BJ (cell line): Measurements from ENCODE around the gene PDILT. TPM values are rescaled to one million over a fixed set of nuclear protein-coding genes. Genes with fewer than 3 reads are reported as not detected.

ENCODE experiments used
- CTCF ChIA-PET: fragments of 350-600 bp; formaldehyde crosslinking; extraction: SDS; loops from one replicate; lab custom pipeline; 2021; ENCODE audit warnings: antibody characterized with exemption, inconsistent platforms; lab: Yijun Ruan, JAX
- POLR2A ChIA-PET: fragments of 300-600 bp; sonication (Branson Sonifier 250); formaldehyde crosslinking; extraction: SDS; loops from one replicate; lab custom pipeline; 2021; ENCODE audit warnings: antibody characterized with exemption; lab: Charles Lee
- DNase-seq: peaks from one replicate; pipeline ENCODE4 v3.0.0-alpha.2; 2011; ENCODE audit warnings: low read depth
- H3K27me3 ChIP-seq: 2 replicates; pipeline ENCODE4 v1.6.0; 2011; ENCODE audit warnings: low read length; ENCODE audit not compliant: control insufficient read depth, insufficient read depth
- H3K36me3 ChIP-seq: 2 replicates; pipeline ENCODE4 v1.5.1; 2011; ENCODE audit warnings: low read length; ENCODE audit not compliant: control insufficient read depth, insufficient read depth
- H3K4me3 ChIP-seq: 2 replicates; pipeline ENCODE4 v1.5.1; 2011; ENCODE audit warnings: low read depth, mild to moderate bottlenecking, control low read depth, low read length
- CTCF ChIP-seq: IDR thresholded peaks from 2 replicates; pipeline ENCODE4 v1.5.1; 2011; ENCODE audit warnings: low read depth, mild to moderate bottlenecking, control low read depth, inconsistent platforms, low read length, moderate library complexity; ENCODE audit not compliant: insufficient read depth
- polyA plus RNA-seq: library from polyadenylated mRNA; depleted of rRNA; stranded (reverse); fragments of >200 nt; gene quantifications from 2 replicates; pipeline ENCODE4 v1.2.3, GENCODE V29; 2011

The PDILT gene
- polyA plus RNA-seq, 1 experiment: not detected

- TF ChIP-seq CTCF: no peak
- DNase-seq: no peak
- H3K4me3 ChIP-seq: no peak overlapping the region
- no peaks in the 10 kb centered on the region for H3K27me3 ChIP-seq
- ChIA-PET POLR2A (no interaction called here), CTCF (interaction anchor here (1.6 kb wide), 1 partner anchor 16 kb away, joined by 5 read pairs; no protein-coding TSS in a partner anchor)
- H3K36me3 ChIP-seq: no peaks in the 10 kb centered on the region
Measured at GRCh38 chr16:20401475-20402016, 3.0 kb downstream of the PDILT start.

- no peak for TF ChIP-seq CTCF
- Histone ChIP-seq H3K27me3 (no peaks in the 10 kb centered on the region), H3K4me3 (no peak overlapping the region), H3K36me3 (no peaks in the 10 kb centered on the region)
- POLR2A ChIA-PET: no interaction called here
- CTCF ChIA-PET: interaction anchor here (1.6 kb wide), 1 partner anchor 16 kb away, joined by 5 read pairs; no protein-coding TSS in a partner anchor
- no peak for DNase-seq
Measured at GRCh38 chr16:20401066-20401465, 3.5 kb downstream of the PDILT start.

GRCh38 chr16:20399185-20399584, 5.4 kb downstream of the PDILT start:
- ChIA-PET POLR2A (no interaction called here), CTCF (no interaction called here)
- Histone ChIP-seq H3K36me3 (no peaks in the 10 kb centered on the region), H3K27me3 (no peaks in the 10 kb centered on the region), H3K4me3 (no peak overlapping the region)
- no peak for TF ChIP-seq CTCF
- no peak for DNase-seq

GRCh38 chr16:20398603-20399002, 5.9 kb downstream of the PDILT start:
- no peak overlapping the region for H3K4me3 ChIP-seq
- no peak for DNase-seq
- H3K36me3 ChIP-seq: no peaks in the 10 kb centered on the region
- TF ChIP-seq CTCF: no peak
- POLR2A ChIA-PET: no interaction called here
- CTCF ChIA-PET: no interaction called here
- H3K27me3 ChIP-seq: no peaks in the 10 kb centered on the region

GRCh38 chr16:20397468-20398074, 7.0 kb downstream of the PDILT start:
- ChIA-PET CTCF (no interaction called here), POLR2A (no interaction called here)
- Histone ChIP-seq H3K36me3 (no peaks in the 10 kb centered on the region), H3K4me3 (no peak overlapping the region), H3K27me3 (no peaks in the 10 kb centered on the region)
- DNase-seq: no peak
- TF ChIP-seq CTCF: no peak
